ENCODE results near the gene CACNA1G. TPM values are rescaled to one million over a fixed set of nuclear protein-coding genes. Genes with fewer than 3 reads are reported as not detected.

Gene CACNA1G
- total RNA-seq, 1 donor from 2014 or later = not detected

- DNase-seq (ENCODE audit: low read depth in 2 of 2) = peak; percentile 35 to 60
Observed at GRCh38 chr17:50630524-50631194, 70.1 kb downstream of the CACNA1G start.

DNA sequence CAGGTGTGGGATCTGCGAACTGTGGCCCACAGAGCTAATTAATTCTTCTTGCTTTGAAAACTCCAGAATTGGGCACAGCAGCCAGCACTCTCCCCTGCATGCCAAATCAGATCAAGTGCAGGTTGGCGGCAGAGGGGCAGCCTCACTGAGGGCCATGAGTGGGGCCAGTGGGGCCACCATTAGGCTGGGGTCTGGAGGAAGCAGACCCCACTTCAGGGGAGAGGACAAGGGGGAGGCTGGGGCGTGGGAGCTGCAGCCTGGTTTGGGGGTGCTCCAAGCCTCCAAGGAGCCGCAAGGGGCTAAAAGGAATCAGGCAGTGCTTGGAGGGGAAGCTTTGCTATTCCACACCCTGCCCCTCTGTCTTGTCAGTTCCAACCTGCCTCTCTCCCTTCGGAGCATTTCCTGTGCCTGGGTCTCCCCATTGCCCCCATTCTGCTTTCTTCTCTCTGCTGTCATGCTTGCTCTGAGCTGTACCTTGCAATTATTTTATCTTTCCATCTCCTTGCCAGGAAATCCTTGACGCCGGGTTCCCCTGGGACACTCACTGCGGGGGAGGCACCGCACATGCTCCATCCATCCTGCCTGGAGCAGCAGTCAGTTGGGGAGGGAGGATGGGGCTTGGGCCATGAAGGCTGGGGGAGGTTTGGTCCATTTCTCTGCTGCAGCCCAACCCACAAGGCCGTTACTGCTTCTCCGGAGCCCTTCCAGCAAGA lies 70.8 kb downstream of the CACNA1G start:
- no peak for DNase-seq (ENCODE audit: low read depth in 2 of 2)

- peak in 1 of 2 donors; percentile 21 for DNase-seq (ENCODE audit: low read depth in 2 of 2)
Observed at GRCh38 chr17:50631908-50632571, 71.5 kb downstream of the CACNA1G start.

- no peak for DNase-seq (ENCODE audit: low read depth in 2 of 2)
Observed at GRCh38 chr17:50632637-50633036, 72.1 kb downstream of the CACNA1G start.

DNA sequence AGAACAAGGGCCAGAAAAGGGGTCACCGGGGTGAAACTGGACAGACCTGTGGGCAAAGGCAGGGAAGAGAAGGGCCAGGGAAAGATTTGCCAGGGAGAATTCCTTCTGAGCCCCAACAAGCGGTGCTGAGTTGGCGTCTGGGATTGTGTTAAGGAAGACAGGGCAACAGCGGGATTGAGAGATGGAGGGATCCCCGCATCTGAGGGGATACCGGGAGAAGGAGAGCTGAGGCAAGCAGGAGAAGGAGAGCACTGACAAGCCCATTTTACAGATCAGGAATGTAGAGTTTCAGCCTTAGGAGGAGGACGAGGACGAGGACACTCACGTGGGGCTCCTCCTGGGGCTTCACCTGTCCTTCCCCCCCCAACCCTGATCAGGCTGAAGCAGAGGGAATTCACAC lies 73.2 kb downstream of the CACNA1G start:
- DNase-seq (ENCODE audit: low read depth in 2 of 2) = no peak

DNA sequence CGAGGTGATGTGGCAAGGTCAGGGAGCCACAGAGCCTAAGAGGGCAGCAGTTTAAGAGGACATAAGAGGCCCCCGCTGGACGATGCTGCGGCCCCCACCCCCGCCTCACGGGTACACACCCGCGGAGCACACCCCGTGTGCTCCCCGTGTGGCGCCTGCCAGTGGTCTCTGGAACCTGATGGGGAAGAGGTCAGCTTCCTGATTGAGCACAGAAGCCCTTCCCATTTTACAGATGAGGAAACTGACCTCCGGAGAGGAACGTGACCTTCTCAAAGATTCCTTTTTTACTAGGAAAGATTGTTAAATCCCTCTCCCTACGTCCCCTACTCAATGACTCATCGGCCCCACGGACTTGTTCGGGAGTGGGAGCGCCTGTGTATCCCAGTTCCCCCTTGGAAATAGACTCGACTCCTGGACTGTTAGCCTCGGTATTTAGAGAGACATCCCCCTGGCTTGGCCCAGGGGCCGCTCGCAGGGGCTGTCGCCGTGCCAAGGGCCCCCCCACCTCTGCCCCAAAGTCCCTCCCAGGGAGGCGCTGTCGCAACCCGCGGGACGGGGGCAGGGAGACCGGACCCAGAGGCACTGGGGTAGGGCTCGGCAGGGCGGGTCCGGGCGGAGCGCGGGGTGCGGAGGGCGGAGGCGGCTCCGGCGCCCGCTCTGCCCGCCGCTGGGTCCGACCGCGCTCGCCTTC lies 73.9 kb downstream of the CACNA1G start, which contains the start of gene ABCC3:
ABCC3 (plus strand) TSS at position 658 of the 691 bp plus-strand sequence. CDS start 56 bp downstream, outside the sequence.
- DNase-seq (ENCODE audit: low read depth in 2 of 2) = peak in 1 of 2 donors; percentile 29

GRCh38 chr17:50634915-50635731 lies 74.6 kb downstream of the CACNA1G start:
- DNase-seq (ENCODE audit: low read depth in 2 of 2) = no peak

- DNase-seq (ENCODE audit: low read depth in 2 of 2) = no peak
Observed at GRCh38 chr17:50635732-50635981, 75.1 kb downstream of the CACNA1G start.

GRCh38 chr17:50635982-50636803 lies 75.7 kb downstream of the CACNA1G start:
- DNase-seq (ENCODE audit: low read depth in 2 of 2) = no peak

- DNase-seq (ENCODE audit: low read depth in 2 of 2) = no peak
Observed at GRCh38 chr17:50636804-50637195, 76.3 kb downstream of the CACNA1G start.

DNA sequence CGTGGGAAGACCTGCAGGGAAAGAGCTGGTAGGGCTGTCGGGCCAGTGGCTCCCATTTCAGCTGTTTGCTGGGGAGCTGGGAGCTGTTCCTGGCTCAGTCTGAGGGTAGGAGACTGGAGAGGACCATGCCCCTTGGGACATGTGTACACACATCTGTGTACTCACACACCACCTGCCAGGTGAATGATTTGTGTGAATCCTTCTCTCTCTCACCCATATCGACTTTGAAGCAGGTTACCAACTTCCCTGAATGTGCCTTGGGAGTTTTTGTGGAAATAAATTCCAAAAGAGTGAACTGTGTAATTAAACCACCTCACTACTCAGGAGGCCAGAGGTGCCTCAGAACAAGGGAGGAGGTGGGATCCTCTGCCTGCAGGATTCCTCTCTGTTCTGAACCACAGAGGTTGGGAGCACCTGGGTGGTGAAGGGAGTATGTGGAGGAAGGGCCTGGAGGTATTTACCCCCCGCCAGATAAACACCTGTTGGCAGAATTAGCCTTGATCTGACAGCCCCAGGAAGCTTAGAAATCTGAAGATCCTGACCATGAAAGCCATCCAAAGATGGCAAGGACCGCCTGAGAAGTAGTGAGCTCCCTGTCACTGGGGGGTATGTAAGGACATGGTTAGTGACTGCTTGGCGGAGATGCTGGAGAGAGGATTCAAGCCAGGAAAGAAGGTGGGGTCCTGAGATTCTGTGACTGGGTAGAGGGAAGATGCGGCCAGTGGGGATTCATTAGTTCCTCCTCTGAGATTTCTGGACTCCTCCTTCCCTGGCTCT lies 77.5 kb downstream of the CACNA1G start:
- no peak for DNase-seq (ENCODE audit: low read depth in 2 of 2)

- DNase-seq (ENCODE audit: low read depth in 2 of 2) = no peak
Observed at GRCh38 chr17:50638606-50638965, 78.1 kb downstream of the CACNA1G start.

GRCh38 chr17:50638966-50639713 lies 78.6 kb downstream of the CACNA1G start:
- DNase-seq (ENCODE audit: low read depth in 2 of 2) = peak; percentile 64 to 91

DNA sequence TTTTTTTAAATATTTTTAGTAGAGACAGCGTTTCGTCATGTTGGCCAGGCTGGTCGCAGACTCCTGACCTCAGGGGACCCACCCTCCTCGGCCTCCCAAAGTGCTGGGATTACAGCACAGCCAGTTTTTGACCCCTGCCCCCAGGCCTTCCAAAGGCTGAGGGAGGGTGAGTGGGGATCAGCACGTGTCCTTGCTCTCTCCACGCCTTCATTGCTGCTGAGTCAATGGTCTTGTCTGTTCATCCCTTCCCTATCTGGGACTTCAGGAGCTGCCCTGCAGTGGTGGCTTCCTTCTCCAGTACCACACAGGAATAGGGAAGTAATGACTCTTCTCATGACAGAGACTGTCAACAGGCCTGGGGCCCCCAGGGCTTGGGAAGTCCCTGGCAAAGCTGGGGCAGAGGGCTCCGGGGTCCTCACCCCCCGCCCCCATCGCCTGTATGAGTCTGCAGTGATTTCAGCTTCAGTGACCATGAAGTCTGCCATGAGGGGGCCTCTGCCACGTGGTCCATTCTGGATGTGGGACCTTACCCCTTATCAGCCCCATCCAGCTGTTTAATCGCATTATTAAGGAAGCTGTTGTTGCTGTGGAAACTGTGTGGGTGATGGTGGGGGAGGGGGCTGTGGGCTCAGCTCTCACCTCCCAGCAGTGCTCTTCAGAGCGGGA lies 80.3 kb downstream of the CACNA1G start:
- peak; percentile 28 to 81 for DNase-seq (ENCODE audit: low read depth in 2 of 2)

- no peak for DNase-seq (ENCODE audit: low read depth in 2 of 2)
Observed at GRCh38 chr17:50641357-50641756, 80.8 kb downstream of the CACNA1G start.

GRCh38 chr17:50642071-50642721 lies 81.7 kb downstream of the CACNA1G start:
- no peak for DNase-seq (ENCODE audit: low read depth in 2 of 2)

DNA sequence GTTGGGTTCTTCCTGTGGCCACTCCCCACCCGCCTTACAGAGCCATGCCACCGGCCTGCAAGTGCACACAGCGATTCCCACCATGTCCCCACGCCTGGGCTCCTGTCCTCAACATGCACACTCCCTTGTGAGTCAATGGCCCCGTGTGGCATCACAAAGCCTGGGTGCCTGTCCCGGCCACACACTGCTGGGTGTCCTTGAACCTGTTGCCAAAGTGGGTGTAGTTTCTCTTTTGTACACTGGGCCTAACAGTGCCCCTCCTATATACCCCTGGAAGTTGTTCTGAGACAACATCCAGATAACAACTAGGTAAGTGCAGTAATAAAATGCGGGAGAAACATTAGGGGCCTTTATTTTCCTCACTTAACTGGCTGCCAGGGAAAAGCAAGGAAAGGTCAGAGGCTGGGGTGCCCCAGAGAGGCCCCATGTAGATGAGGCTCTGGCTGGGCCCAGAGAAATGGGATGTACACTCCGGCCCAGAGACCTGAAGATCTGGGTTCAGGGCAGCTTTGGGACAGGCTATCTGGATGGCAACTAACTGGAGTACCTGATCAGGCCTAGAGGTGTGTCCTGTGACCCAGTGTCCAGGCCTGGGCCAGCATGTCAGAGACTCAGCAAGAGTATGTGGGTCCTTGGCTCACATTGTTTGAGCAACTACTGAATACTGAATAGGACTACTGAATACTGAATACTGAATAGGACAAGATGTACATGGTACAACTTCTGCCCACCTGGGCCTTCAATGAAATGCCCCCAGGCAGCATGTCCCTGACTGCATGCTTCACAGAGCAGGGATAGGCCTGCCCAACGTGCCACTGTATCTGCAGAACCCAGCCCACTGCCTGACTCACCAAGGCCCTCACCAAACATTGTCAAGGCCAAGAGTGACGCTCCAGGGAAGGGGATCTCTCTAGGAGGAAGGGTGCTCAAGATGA lies 82.5 kb downstream of the CACNA1G start:
- no peak for DNase-seq (ENCODE audit: low read depth in 2 of 2)

Data from lung microvascular endothelial cell (primary cell).